ENCODE results near the gene RNFT1.
"Not testable (repeated sequence)": the region's sequence is repeated elsewhere in the genome, so short reads cannot be mapped to it uniquely, and the experiment has no call there.

Gene RNFT1

GRCh38 chr17:59930121-59930520 is 34.4 kb downstream of the RNFT1 start:
- DNase-seq (ENCODE audit: low read depth, low spot score), result not testable (repeated sequence)

- DNase-seq (ENCODE audit: low read depth, low spot score), result not testable (repeated sequence)
These were observed 43.9 kb downstream of the RNFT1 start for GRCh38 chr17:59920637-59921036.

GRCh38 chr17:59916446-59916845 is 48.1 kb downstream of the RNFT1 start:
- DNase-seq (ENCODE audit: low read depth, low spot score), result no peak

- no peak for DNase-seq (ENCODE audit: low read depth, low spot score)
These were observed 50.2 kb downstream of the RNFT1 start for GRCh38 chr17:59914274-59914854.

GRCh38 chr17:59907467-59907866 is 57.1 kb downstream of the RNFT1 start:
- no peak for DNase-seq (ENCODE audit: low read depth, low spot score)

GRCh38 chr17:59903455-59903854 is 61.1 kb downstream of the RNFT1 start:
- no peak for DNase-seq (ENCODE audit: low read depth, low spot score)
